ENCODE measurements around the gene SCYL1. TPM values are rescaled to one million over a fixed set of nuclear protein-coding genes. Genes with fewer than 3 reads are reported as not detected.

SCYL1 gene
- total and polyA plus RNA-seq, 2 donors from 2014 or later: 72.2 to 78.9 TPM

DNA sequence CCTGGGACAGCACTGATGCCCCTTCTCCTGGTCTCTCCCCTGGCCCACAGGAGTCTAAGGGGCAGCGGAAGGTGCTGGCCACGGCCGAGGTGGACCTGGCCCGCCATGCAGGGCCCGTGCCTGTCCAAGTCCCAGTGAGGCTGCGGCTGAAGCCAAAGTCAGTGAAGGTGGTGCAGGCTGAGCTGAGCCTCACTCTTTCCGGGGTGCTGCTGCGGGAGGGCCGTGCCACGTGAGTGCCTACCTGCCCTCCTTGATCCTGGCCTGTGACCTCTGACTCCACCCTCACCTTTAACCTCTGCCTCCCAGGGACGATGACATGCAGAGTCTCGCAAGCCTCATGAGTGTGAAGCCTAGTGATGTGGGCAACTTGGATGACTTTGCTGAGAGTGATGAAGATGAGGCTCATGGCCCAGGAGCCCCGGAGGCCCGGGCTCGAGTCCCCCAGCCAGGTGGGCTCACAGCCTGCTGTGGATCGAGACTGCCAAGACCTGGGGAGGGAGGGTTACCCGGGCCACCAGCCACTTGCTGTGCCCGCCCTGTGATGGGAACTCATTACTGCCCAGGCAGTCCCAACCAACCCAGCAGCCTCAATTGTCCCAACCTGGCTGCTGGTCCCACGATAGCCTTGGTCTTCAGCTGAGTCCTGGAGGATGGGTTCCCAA lies 55.3 kb downstream of the SCYL1 start:
- intact Hi-C loops (cut with DNase I): no loop called here
- Histone ChIP-seq H3K4me1 (ENCODE audit: control insufficient read depth in 2 of 3, insufficient read depth in 2 of 3, low read depth in 1 of 3, low read length in 3 of 3) (peaks cover 0 to 19% (median under 1%) of the 10 kb centered on the region in 3 donors), H3K36me3 (ENCODE audit: control insufficient read depth in 2 of 3, insufficient read depth in 3 of 3, low read length in 3 of 3) (peaks cover 0 to 5% (median 0%) of the 10 kb centered on the region in 3 donors), H3K4me3 (ENCODE audit: low read length in 3 of 3) (no peak overlapping the region), H3K9me3 (ENCODE audit: control insufficient read depth in 2 of 3, insufficient read depth in 1 of 3, low read length in 3 of 3) (no peaks in the 10 kb centered on the region), H3K27ac (ENCODE audit: low read depth in 2 of 2, low read length in 2 of 2) (no peak overlapping the region), H3K9ac (ENCODE audit: low read length in 3 of 3) (no peak overlapping the region), H3K27me3 (ENCODE audit: control insufficient read depth, insufficient read depth, low read length) (no peaks in the 10 kb centered on the region)
- DNase-seq (no peak), FAIRE-seq (no peak)
- TF ChIP-seq, protein P1, sequence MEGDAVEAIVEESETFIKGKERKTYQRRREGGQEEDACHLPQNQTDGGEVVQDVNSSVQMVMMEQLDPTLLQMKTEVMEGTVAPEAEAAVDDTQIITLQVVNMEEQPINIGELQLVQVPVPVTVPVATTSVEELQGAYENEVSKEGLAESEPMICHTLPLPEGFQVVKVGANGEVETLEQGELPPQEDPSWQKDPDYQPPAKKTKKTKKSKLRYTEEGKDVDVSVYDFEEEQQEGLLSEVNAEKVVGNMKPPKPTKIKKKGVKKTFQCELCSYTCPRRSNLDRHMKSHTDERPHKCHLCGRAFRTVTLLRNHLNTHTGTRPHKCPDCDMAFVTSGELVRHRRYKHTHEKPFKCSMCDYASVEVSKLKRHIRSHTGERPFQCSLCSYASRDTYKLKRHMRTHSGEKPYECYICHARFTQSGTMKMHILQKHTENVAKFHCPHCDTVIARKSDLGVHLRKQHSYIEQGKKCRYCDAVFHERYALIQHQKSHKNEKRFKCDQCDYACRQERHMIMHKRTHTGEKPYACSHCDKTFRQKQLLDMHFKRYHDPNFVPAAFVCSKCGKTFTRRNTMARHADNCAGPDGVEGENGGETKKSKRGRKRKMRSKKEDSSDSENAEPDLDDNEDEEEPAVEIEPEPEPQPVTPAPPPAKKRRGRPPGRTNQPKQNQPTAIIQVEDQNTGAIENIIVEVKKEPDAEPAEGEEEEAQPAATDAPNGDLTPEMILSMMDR (IDR thresholded peaks at IDR 0.05; ENCODE audit: borderline replicate concordance, extremely low read depth, insufficient read depth): no peak

DNA sequence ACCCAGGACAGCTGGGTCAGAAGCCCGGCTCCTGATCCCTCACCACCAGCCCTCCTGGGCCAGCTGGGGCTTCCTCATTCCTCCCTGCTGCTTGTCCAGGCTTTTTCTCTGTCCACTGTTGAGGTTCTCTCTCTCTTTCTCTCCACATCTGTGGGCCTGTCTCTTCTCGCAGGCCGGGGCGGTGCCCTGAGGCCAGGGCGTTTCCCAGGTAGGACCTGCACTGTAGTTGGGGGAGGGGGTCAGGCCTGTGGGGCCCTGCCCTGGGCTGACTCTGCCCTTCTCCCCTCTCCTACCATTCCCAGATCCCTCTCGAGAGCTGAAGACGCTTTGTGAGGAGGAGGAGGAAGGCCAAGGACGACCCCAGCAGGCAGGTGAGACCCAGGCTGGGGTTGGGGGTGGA lies 55.9 kb downstream of the SCYL1 start:
- H3K4me1 ChIP-seq (ENCODE audit: control insufficient read depth in 2 of 3, insufficient read depth in 2 of 3, low read depth in 1 of 3, low read length in 3 of 3): peaks cover 0 to 14% (median 0%) of the 10 kb centered on the region in 3 donors
- TF ChIP-seq, protein P1 (IDR thresholded peaks at IDR 0.05; ENCODE audit: borderline replicate concordance, extremely low read depth, insufficient read depth): no peak
- no peak overlapping the region for H3K4me3 ChIP-seq (ENCODE audit: low read length in 3 of 3)
- intact Hi-C loops (cut with DNase I): no loop called here
- H3K27ac ChIP-seq (ENCODE audit: low read depth in 2 of 2, low read length in 2 of 2): no peak overlapping the region
- no peak for FAIRE-seq
- H3K27me3 ChIP-seq (ENCODE audit: control insufficient read depth, insufficient read depth, low read length): no peaks in the 10 kb centered on the region
- no peak overlapping the region for H3K9ac ChIP-seq (ENCODE audit: low read length in 3 of 3)
- peaks cover 0 to 5% (median 0%) of the 10 kb centered on the region in 3 donors for H3K36me3 ChIP-seq (ENCODE audit: control insufficient read depth in 2 of 3, insufficient read depth in 3 of 3, low read length in 3 of 3)
- DNase-seq: no peak
- H3K9me3 ChIP-seq (ENCODE audit: control insufficient read depth in 2 of 3, insufficient read depth in 1 of 3, low read length in 3 of 3): no peaks in the 10 kb centered on the region

DNA sequence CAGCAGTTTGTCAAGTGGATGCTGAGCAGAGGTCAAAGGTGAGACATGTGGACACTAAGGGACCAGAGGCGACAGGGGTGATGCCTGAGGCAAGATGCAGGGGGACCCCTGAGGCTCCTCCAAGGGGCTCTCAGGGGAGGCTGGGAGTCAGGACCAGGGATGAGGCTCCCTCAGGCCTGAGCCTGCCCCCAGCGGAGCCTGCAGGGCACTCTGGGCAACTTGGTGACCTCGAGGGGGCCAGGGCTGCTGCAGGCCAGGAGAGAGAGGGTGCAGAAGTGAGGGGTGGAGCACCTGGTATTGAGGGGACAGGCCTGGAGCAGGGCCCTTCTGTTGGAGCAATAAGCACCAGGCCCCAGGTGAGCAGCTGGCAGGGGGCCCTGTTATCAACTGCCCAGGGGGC lies 57.0 kb downstream of the SCYL1 start:
- H3K4me3 ChIP-seq (ENCODE audit: low read length in 3 of 3): no peak overlapping the region
- no peak overlapping the region for H3K27ac ChIP-seq (ENCODE audit: low read depth in 2 of 2, low read length in 2 of 2)
- peaks cover 0 to 5% (median 0%) of the 10 kb centered on the region in 3 donors for H3K36me3 ChIP-seq (ENCODE audit: control insufficient read depth in 2 of 3, insufficient read depth in 3 of 3, low read length in 3 of 3)
- H3K4me1 ChIP-seq (ENCODE audit: control insufficient read depth in 2 of 3, insufficient read depth in 2 of 3, low read depth in 1 of 3, low read length in 3 of 3): peaks cover 0 to 14% (median 0%) of the 10 kb centered on the region in 3 donors
- FAIRE-seq (no peak), DNase-seq (no peak)
- TF ChIP-seq, protein P1 (IDR thresholded peaks at IDR 0.05; ENCODE audit: borderline replicate concordance, extremely low read depth, insufficient read depth): no peak
- no peaks in the 10 kb centered on the region for H3K27me3 ChIP-seq (ENCODE audit: control insufficient read depth, insufficient read depth, low read length)
- H3K9ac ChIP-seq (ENCODE audit: low read length in 3 of 3): no peak overlapping the region
- no peaks in the 10 kb centered on the region for H3K9me3 ChIP-seq (ENCODE audit: control insufficient read depth in 2 of 3, insufficient read depth in 1 of 3, low read length in 3 of 3)
- intact Hi-C loops (cut with DNase I): no loop called here
